ENCODE data around the gene GPA33. TPM values are rescaled to one million over a fixed set of nuclear protein-coding genes. Genes with fewer than 3 reads are reported as not detected.

GPA33 gene
- total RNA-seq, 1 donor from 2014 or later: 0.20 TPM

Other genes with a start within 250 kb of the GPA33 start
- 14.2 TPM for gene TADA1, start 214.1 kb downstream of the GPA33 start, total RNA-seq
- gene ILDR2, start 114.8 kb downstream of the GPA33 start, total RNA-seq: 3.3 TPM
- gene MAEL, start 101.1 kb downstream of the GPA33 start, total RNA-seq: 0.86 TPM
- gene STYXL2, start 3.7 kb upstream of the GPA33 start, total RNA-seq: not detected
- 4.7 TPM for gene POU2F1, start 130.5 kb upstream of the GPA33 start, total RNA-seq

Measured in left lobe of liver (tissue), 1 donor.